Heart left ventricle (tissue), 13 donors: ENCODE measurements around the gene PLCG2.

ENCODE experiments used
- CTCF ChIP-seq, 12 donors: fragments of 200-600 bp; sonication (generic) in 4 of 12; IDR thresholded peaks; one replicate each; pipeline versions ENCODE4 v1.5.0 to v1.8.0; 2018 to 2022; ENCODE audit warnings: antibody characterized with exemption in 12 of 12, mild to moderate bottlenecking in 5 of 12
- POLR2A ChIP-seq, 2 donors: fragments of 450-650 bp; IDR thresholded peaks; one replicate each; pipeline ENCODE4 v1.6.1; 2017; ENCODE audit warnings: antibody characterized with exemption in 2 of 2, mild to moderate bottlenecking in 2 of 2, moderate library complexity in 2 of 2
- donor health status: ischemic (EF 13 %, LVEDD 7.1; RV severe dilation, severe dysfunction).
- donor health status: DM: no; HTN: yes; CAD: no.
- donor health status: DM: no; HTN: no; CAD: no.
- donor health status: ischemic (EF 25% LVEDD 6.9; RV normal size, moderate dysfunction).
- donor health status: ischemic (EF 25% LVEDD 5.7; RV mildly dilated, moderate dysfunction).
- donor health status: ischemic (EF 35%, LVEDD 5.7; RV mildly dilated, moderate dysfunction).
- donor health status: nonischemic (EF 11% LVEDD 7.7; RV severe dilation, severe dysfunction).
- donor health status: DM: yes; HTN: yes; CAD: no.
- donor health status: PGD.
- donor health status: ischemic (EF 29% LVEDD 5.4; RV normal size, mild dysfunction).
- donor health status: nonischemic (EF 23%, LVEDD 6.1; RV moderate dilation, normal function).

DNA sequence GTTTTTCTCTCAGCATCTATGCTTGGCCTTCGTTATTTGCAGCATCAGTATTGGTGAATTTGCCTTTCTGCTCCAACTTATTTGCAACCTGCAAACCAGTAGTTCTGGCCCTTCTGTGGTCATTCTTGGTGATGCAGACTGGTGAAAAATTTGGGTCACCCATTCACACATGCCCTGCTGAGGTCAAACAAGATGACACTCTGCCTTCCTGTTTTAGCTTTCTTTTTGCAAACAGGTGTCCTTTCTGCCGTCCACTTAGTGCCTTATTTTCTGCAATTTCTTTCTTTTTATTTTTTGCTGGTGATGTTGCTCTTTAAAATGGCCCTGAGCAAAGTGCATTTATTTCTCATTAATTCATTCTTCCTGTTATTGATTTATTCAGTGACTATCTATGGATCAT, 31.3 kb downstream of the PLCG2 start:
- TF ChIP-seq CTCF (IDR thresholded peaks at IDR 0.05): no peak
- no peak for TF ChIP-seq POLR2A (IDR thresholded peaks at IDR 0.05)
